HL-60 (cell line): ENCODE measurements around the gene RPS15A.
"Not testable (repeated sequence)": the region's sequence is repeated elsewhere in the genome, so short reads cannot be mapped to it uniquely, and the experiment has no call there.

Source experiments
- GABPA ChIP-seq: IDR thresholded peaks from 2 replicates; pipeline ENCODE4 v1.6.1; 2012; ENCODE audit warnings: low read depth
- POLR2AphosphoS5 ChIP-seq: IDR thresholded peaks from 2 replicates; pipeline ENCODE4 v1.6.1; 2012; ENCODE audit warnings: low read depth
- TF ChIP-seq, protein P1 (sequence below): IDR thresholded peaks from one replicate; pipeline ENCODE4 v1.5.1; 2011; ENCODE audit warnings: low read length, control low read depth, inconsistent platforms; ENCODE audit not compliant: insufficient read depth
- TF ChIP-seq, protein P2 (sequence below): IDR thresholded peaks from 2 replicates; pipeline ENCODE4 v1.6.1; 2012; ENCODE audit warnings: low read depth; ENCODE audit not compliant: insufficient replicate concordance

DNA sequence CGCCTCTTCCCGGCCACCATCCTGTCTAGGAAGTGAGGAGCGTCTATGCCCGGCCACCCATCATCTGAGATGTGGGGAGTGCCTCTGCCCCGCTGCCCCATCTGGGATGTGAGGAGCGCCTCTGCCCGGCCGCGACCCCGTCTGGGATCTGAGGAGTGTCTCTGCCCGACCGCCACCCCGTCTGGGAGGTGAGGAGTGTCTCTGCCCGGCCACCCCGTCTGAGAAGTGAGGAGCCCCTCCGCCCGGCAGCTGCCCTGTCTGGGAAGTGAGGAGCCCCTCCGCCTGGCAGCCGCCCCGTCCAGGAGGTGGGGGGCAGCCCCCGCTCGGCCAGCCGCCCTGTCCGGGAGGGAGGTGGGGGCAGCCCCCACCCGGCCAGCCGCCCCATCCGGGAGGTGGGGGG is 55.9 kb downstream of the RPS15A start:
- TF ChIP-seq, protein P1, sequence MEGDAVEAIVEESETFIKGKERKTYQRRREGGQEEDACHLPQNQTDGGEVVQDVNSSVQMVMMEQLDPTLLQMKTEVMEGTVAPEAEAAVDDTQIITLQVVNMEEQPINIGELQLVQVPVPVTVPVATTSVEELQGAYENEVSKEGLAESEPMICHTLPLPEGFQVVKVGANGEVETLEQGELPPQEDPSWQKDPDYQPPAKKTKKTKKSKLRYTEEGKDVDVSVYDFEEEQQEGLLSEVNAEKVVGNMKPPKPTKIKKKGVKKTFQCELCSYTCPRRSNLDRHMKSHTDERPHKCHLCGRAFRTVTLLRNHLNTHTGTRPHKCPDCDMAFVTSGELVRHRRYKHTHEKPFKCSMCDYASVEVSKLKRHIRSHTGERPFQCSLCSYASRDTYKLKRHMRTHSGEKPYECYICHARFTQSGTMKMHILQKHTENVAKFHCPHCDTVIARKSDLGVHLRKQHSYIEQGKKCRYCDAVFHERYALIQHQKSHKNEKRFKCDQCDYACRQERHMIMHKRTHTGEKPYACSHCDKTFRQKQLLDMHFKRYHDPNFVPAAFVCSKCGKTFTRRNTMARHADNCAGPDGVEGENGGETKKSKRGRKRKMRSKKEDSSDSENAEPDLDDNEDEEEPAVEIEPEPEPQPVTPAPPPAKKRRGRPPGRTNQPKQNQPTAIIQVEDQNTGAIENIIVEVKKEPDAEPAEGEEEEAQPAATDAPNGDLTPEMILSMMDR = not testable (repeated sequence)
- not testable (repeated sequence) for TF ChIP-seq POLR2AphosphoS5, GABPA
- TF ChIP-seq, protein P2, sequence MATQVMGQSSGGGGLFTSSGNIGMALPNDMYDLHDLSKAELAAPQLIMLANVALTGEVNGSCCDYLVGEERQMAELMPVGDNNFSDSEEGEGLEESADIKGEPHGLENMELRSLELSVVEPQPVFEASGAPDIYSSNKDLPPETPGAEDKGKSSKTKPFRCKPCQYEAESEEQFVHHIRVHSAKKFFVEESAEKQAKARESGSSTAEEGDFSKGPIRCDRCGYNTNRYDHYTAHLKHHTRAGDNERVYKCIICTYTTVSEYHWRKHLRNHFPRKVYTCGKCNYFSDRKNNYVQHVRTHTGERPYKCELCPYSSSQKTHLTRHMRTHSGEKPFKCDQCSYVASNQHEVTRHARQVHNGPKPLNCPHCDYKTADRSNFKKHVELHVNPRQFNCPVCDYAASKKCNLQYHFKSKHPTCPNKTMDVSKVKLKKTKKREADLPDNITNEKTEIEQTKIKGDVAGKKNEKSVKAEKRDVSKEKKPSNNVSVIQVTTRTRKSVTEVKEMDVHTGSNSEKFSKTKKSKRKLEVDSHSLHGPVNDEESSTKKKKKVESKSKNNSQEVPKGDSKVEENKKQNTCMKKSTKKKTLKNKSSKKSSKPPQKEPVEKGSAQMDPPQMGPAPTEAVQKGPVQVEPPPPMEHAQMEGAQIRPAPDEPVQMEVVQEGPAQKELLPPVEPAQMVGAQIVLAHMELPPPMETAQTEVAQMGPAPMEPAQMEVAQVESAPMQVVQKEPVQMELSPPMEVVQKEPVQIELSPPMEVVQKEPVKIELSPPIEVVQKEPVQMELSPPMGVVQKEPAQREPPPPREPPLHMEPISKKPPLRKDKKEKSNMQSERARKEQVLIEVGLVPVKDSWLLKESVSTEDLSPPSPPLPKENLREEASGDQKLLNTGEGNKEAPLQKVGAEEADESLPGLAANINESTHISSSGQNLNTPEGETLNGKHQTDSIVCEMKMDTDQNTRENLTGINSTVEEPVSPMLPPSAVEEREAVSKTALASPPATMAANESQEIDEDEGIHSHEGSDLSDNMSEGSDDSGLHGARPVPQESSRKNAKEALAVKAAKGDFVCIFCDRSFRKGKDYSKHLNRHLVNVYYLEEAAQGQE = not testable (repeated sequence)
